GM21619 (cell line): ENCODE measurements around the gene ZNF536.

Experiments
- ATAC-seq: cut with Tn5 transposase; IDR thresholded peaks from one replicate; pipeline ENCODE4 v1.9.1; 2021; ENCODE audit not compliant: unreplicated experiment

Gene ZNF536

GRCh38 chr19:30371960-30372824 lies at the start of gene ZNF536:
TSS of gene ZNF536 (plus strand) at chr19:30372384. CDS start at chr19:30443563, 71,179 bp downstream.
- no peak for ATAC-seq

- ATAC-seq, result no peak
These were observed 49.4 kb upstream of the ZNF536 start for GRCh38 chr19:30322641-30323320.

GRCh38 chr19:30323904-30324303 lies 48.3 kb upstream of the ZNF536 start:
- no peak for ATAC-seq

GRCh38 chr19:30324982-30325381 lies 47.2 kb upstream of the ZNF536 start:
- ATAC-seq, result no peak

- ATAC-seq, result no peak
These were observed 46.4 kb upstream of the ZNF536 start for GRCh38 chr19:30325676-30326392.

GRCh38 chr19:30326393-30326710 lies 45.8 kb upstream of the ZNF536 start:
- ATAC-seq, result no peak

GRCh38 chr19:30327331-30327730 lies 44.9 kb upstream of the ZNF536 start:
- ATAC-seq, result no peak

GRCh38 chr19:30328096-30328495 lies 44.1 kb upstream of the ZNF536 start:
- ATAC-seq, result no peak

- ATAC-seq, result no peak
These were observed 41.9 kb upstream of the ZNF536 start for GRCh38 chr19:30330266-30330665.

- no peak for ATAC-seq
These were observed 39.5 kb upstream of the ZNF536 start for GRCh38 chr19:30332445-30333234.

- ATAC-seq, result no peak
These were observed 38.7 kb upstream of the ZNF536 start for GRCh38 chr19:30333291-30334065.

- ATAC-seq, result no peak
These were observed 37.3 kb upstream of the ZNF536 start for GRCh38 chr19:30334841-30335240.

- no peak for ATAC-seq
These were observed 36.8 kb upstream of the ZNF536 start for GRCh38 chr19:30335306-30335886.

GRCh38 chr19:30336290-30336689 lies 35.9 kb upstream of the ZNF536 start:
- ATAC-seq, result no peak

- no peak for ATAC-seq
These were observed 34.1 kb upstream of the ZNF536 start for GRCh38 chr19:30338041-30338456.

- no peak for ATAC-seq
These were observed 33.1 kb upstream of the ZNF536 start for GRCh38 chr19:30338878-30339623.

GRCh38 chr19:30339624-30340525 lies 32.3 kb upstream of the ZNF536 start:
- ATAC-seq, result no peak
